Activated T-helper 1 cell treated with anti-CD3 and anti-CD28 coated beads, Interleukin-12 subunit alpha, Interleukin-12 subunit beta, Interleukin-2, Interleukin-4 antibody, amounts not matched to agents 30 ng/mL and 10 ng/mL and 1 ng/mL, durations not matched to agents 14 hours and 24 hours and 36 hours (primary cell): Measurements from ENCODE around the gene KCNMB2. TPM values are rescaled to one million over a fixed set of nuclear protein-coding genes. Genes with fewer than 3 reads are reported as not detected.

Experiments used
- DNase-seq: peaks from one replicate; pipeline ENCODE4 v3.0.0; 2021; ENCODE audit warnings: low spot score
- H3K27ac Mint-ChIP-seq: one replicate; pipeline ENCODE4 v1.8.0; 2021; ENCODE audit warnings: mild to moderate bottlenecking, mixed read lengths
- H3K27me3 Mint-ChIP-seq: one replicate; pipeline ENCODE4 v1.8.0; 2022; ENCODE audit warnings: mild to moderate bottlenecking, moderate library complexity, mixed read lengths; ENCODE audit not compliant: insufficient read depth
- H3K36me3 Mint-ChIP-seq: one replicate; pipeline ENCODE4 v1.8.0; 2021; ENCODE audit warnings: low read depth, mixed read lengths
- H3K4me1 Mint-ChIP-seq: one replicate; pipeline ENCODE4 v1.8.0; 2021; ENCODE audit warnings: low read depth, mixed read lengths
- H3K4me3 Mint-ChIP-seq: one replicate; pipeline ENCODE4 v1.8.0; 2021; ENCODE audit warnings: mild to moderate bottlenecking, moderate library complexity, mixed read lengths
- H3K9me3 Mint-ChIP-seq: one replicate; pipeline ENCODE4 v1.8.0; 2021; ENCODE audit warnings: mixed read lengths
- intact Hi-C: fragments of 100-400 bp; cut with micrococcal nuclease; formaldehyde crosslinking; loops from one replicate; pipeline ENCODE4 v1.15.1; 2024
- total RNA-seq: library from RNA; stranded (reverse); gene quantifications from 2 replicates; pipeline ENCODE4 v1.2.3, GENCODE V29; 2022

The KCNMB2 gene
- total RNA-seq, 1 donor from 2014 or later = not detected

GRCh38 chr3:178646186-178646862 lies 110.1 kb downstream of the KCNMB2 start:
- Mint-ChIP-seq H3K9me3 (peaks cover 6% of the 10 kb centered on the region), H3K4me1 (no peaks in the 10 kb centered on the region), H3K4me3 (no peak overlapping the region), H3K27ac (no peak overlapping the region), H3K27me3 (no peaks in the 10 kb centered on the region), H3K36me3 (no peaks in the 10 kb centered on the region)
- DNase-seq = no peak
- intact Hi-C loops = no loop called here

DNA sequence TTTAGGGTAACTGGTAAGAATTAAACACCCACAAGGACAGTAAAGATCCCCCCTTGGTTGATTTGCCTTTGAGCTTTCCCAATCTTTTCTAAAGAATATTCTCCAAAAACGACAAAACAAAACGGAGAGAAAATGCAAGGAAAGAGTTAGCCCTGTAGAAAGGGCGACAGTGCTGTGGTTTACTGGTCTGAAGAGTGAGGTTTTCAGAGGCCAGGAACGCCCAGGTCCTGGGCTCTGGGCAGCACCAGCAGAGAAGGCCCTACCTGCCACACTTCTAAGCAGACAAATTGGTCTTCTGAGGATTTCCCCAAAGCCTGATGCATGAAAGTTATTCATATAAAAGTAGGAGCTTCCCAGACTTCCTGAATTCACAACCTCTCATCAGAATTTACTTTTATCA lies 119.3 kb downstream of the KCNMB2 start:
- no peak overlapping the region for H3K27ac Mint-ChIP-seq
- intact Hi-C loops = no loop called here

GRCh38 chr3:178658694-178659325 lies 122.6 kb downstream of the KCNMB2 start:
- no peaks in the 10 kb centered on the region for H3K9me3 Mint-ChIP-seq
- no peaks in the 10 kb centered on the region for H3K36me3 Mint-ChIP-seq
- no peak overlapping the region for H3K4me3 Mint-ChIP-seq
- no peak overlapping the region for H3K27ac Mint-ChIP-seq
- no peaks in the 10 kb centered on the region for H3K4me1 Mint-ChIP-seq
- DNase-seq = no peak
- intact Hi-C loops = no loop called here
- no peaks in the 10 kb centered on the region for H3K27me3 Mint-ChIP-seq

More for the DNA sequence above, 119.3 kb downstream of the KCNMB2 start:
- Mint-ChIP-seq H3K27me3 (no peaks in the 10 kb centered on the region), H3K4me1 (no peaks in the 10 kb centered on the region), H3K36me3 (no peaks in the 10 kb centered on the region), H3K9me3 (no peaks in the 10 kb centered on the region), H3K4me3 (no peak overlapping the region)
- DNase-seq = no peak

DNA sequence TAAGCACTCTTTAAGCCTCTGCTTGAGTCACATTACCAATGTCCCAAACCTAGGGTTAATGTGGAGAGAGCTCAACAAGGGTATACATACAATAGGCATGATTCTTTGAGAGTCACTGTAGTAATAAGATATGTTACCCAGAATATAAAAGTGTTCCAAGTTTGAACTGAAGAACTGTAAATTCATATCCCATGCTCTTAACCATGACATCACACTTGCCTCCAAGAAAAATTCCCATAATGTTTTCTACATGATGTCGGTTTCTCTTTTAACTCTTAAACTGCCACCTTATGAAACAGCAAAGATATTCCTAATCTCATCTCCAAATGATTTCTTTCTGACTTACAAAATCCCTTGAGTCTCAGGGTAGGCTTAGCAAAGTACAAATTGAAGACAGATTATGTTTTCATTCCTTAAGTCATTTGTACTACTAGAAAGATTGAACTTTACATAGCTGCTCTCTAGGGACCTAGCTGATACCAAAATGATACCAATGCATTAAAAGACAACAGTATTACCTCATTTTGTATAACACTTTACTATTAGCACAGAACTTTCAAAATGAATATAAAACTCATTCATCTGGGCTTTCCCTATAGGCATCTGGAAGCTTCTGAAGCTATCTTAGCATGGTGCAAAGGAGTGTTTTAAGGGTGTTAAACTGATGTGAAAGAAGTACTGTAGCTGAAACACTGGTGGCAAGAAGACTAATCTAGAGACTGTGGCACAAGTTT lies 127.1 kb downstream of the KCNMB2 start:
- Mint-ChIP-seq H3K27ac (no peak overlapping the region), H3K36me3 (no peaks in the 10 kb centered on the region), H3K4me1 (no peaks in the 10 kb centered on the region), H3K4me3 (no peak overlapping the region), H3K27me3 (no peaks in the 10 kb centered on the region), H3K9me3 (no peaks in the 10 kb centered on the region)
- intact Hi-C loops = no loop called here
- no peak for DNase-seq

DNA sequence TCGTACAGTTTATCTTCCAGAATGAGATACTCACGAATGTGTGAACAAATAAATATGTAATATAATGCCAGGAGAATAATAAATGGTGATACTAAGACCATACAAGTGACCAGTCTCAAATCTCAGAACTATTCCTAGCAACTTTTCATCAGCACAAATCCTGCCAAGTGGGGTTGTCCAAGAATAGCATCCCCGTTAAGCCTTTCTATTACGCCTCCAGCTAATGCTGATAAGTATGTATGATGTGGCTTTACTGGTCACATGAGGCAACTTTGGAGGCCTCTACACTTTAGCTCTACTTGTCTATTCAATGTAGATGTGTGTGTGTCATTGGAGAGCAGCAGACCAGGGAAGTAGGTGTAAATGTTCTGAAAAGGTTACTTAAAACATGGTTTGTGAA lies 129.5 kb downstream of the KCNMB2 start:
- H3K27ac Mint-ChIP-seq = no peak overlapping the region
- intact Hi-C loops = no loop called here
- H3K27me3 Mint-ChIP-seq = peaks cover 2% of the 10 kb centered on the region
- H3K4me3 Mint-ChIP-seq = no peak overlapping the region
- DNase-seq = no peak
- H3K36me3 Mint-ChIP-seq = no peaks in the 10 kb centered on the region
- no peaks in the 10 kb centered on the region for H3K9me3 Mint-ChIP-seq
- no peaks in the 10 kb centered on the region for H3K4me1 Mint-ChIP-seq

- Mint-ChIP-seq H3K4me1 (no peaks in the 10 kb centered on the region), H3K4me3 (no peak overlapping the region), H3K9me3 (no peaks in the 10 kb centered on the region), H3K27me3 (peaks cover 2% of the 10 kb centered on the region), H3K27ac (no peak overlapping the region), H3K36me3 (no peaks in the 10 kb centered on the region)
- DNase-seq = no peak
- intact Hi-C loops = no loop called here
Observed at GRCh38 chr3:178669022-178669601, 132.9 kb downstream of the KCNMB2 start.

DNA sequence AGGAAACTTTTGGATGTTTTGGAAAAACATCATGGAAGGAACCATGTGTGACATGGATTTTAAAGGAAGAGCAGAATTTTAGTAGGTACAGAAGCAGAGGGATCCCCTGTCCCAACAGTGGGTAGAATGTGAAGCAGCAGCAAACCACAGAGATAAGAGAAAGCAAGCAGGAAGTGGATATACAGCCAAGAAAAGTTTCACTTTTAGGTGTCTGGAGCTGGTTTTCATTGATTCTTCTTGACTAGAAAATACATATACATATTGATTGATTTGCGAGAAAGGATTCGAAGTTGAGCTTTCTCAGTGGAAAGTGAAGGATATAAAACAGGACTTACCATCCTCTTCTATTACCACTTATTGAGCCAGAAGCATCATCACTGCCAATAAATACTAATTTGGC lies 133.5 kb downstream of the KCNMB2 start:
- Mint-ChIP-seq H3K27ac (no peak overlapping the region), H3K36me3 (no peaks in the 10 kb centered on the region), H3K27me3 (peaks cover 2% of the 10 kb centered on the region), H3K4me3 (no peak overlapping the region), H3K4me1 (no peaks in the 10 kb centered on the region), H3K9me3 (no peaks in the 10 kb centered on the region)
- intact Hi-C loops = no loop called here
- no peak for DNase-seq

GRCh38 chr3:178671377-178671776 lies 135.1 kb downstream of the KCNMB2 start:
- H3K9me3 Mint-ChIP-seq = no peaks in the 10 kb centered on the region
- H3K36me3 Mint-ChIP-seq = no peaks in the 10 kb centered on the region
- H3K4me3 Mint-ChIP-seq = no peak overlapping the region
- no peaks in the 10 kb centered on the region for H3K4me1 Mint-ChIP-seq
- DNase-seq = no peak
- H3K27ac Mint-ChIP-seq = no peak overlapping the region
- peaks cover 2% of the 10 kb centered on the region for H3K27me3 Mint-ChIP-seq
- intact Hi-C loops = no loop called here

DNA sequence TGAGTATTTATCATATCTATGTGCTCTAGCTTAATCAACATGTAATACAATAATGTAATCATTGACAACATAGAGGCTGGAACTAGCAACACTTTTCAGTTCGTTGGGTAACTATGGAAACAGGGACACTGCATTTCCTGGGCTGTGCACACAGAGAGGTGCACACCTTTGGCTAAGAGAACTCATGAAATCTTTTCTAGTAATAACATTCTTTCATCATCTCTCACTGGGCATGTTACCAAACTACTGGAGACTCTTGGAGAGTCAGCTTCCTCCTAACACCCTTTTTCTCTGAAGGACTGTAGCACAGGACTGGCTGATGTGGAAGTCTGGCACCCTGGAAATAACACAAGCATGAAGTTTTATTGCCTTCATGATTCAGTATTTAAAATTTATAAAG lies 135.6 kb downstream of the KCNMB2 start:
- no peak overlapping the region for H3K27ac Mint-ChIP-seq
- no peak for DNase-seq
- no peaks in the 10 kb centered on the region for H3K36me3 Mint-ChIP-seq
- H3K9me3 Mint-ChIP-seq = no peaks in the 10 kb centered on the region
- no peaks in the 10 kb centered on the region for H3K4me1 Mint-ChIP-seq
- intact Hi-C loops = no loop called here
- H3K4me3 Mint-ChIP-seq = no peak overlapping the region
- peaks cover 2% of the 10 kb centered on the region for H3K27me3 Mint-ChIP-seq

GRCh38 chr3:178672275-178672674 lies 136.0 kb downstream of the KCNMB2 start:
- no peak for DNase-seq
- no peak overlapping the region for H3K27ac Mint-ChIP-seq
- intact Hi-C loops = no loop called here
- H3K4me1 Mint-ChIP-seq = no peaks in the 10 kb centered on the region
- H3K9me3 Mint-ChIP-seq = no peaks in the 10 kb centered on the region
- H3K4me3 Mint-ChIP-seq = no peak overlapping the region
- no peaks in the 10 kb centered on the region for H3K36me3 Mint-ChIP-seq
- peaks cover 2% of the 10 kb centered on the region for H3K27me3 Mint-ChIP-seq

- intact Hi-C loops = no loop called here
- H3K27me3 Mint-ChIP-seq = peaks cover 2% of the 10 kb centered on the region
- DNase-seq = no peak
- H3K27ac Mint-ChIP-seq = no peak overlapping the region
- H3K36me3 Mint-ChIP-seq = no peaks in the 10 kb centered on the region
- H3K4me3 Mint-ChIP-seq = no peak overlapping the region
- H3K9me3 Mint-ChIP-seq = no peaks in the 10 kb centered on the region
- H3K4me1 Mint-ChIP-seq = no peaks in the 10 kb centered on the region
Observed at GRCh38 chr3:178673529-178673928, 137.3 kb downstream of the KCNMB2 start.

GRCh38 chr3:178676077-178676476 lies 139.8 kb downstream of the KCNMB2 start:
- DNase-seq = no peak
- Mint-ChIP-seq H3K4me3 (no peak overlapping the region), H3K27ac (no peak overlapping the region), H3K4me1 (no peaks in the 10 kb centered on the region), H3K36me3 (no peaks in the 10 kb centered on the region), H3K9me3 (no peaks in the 10 kb centered on the region), H3K27me3 (no peaks in the 10 kb centered on the region)
- intact Hi-C loops = no loop called here
